ENCODE results near the gene TNFSF13. TPM values are rescaled to one million over a fixed set of nuclear protein-coding genes. Genes with fewer than 3 reads are reported as not detected.

The TNFSF13 gene
- total RNA-seq, 1 donor from 2014 or later: 5.2 TPM

- TF ChIP-seq CTCF (IDR thresholded peaks at IDR 0.05; ENCODE audit: unreplicated experiment): no peak
- H3K4me1 Mint-ChIP-seq: peaks cover 20% of the 10 kb centered on the region
- H3K27me3 Mint-ChIP-seq (ENCODE audit: low read depth): no peaks in the 10 kb centered on the region
- no peaks in the 10 kb centered on the region for H3K36me3 Mint-ChIP-seq
- no peak overlapping the region for H3K4me3 Mint-ChIP-seq
- DNase-seq (ENCODE audit: low spot score in 2 of 2, unreplicated experiment in 2 of 2): no peak
- H3K9me3 Mint-ChIP-seq: no peaks in the 10 kb centered on the region
- H3K27ac Mint-ChIP-seq: no peak overlapping the region
Observed at GRCh38 chr17:7553356-7553755, 5.2 kb upstream of the TNFSF13 start.

GRCh38 chr17:7555320-7555948, 3.1 kb upstream of the TNFSF13 start:
- Mint-ChIP-seq H3K36me3 (no peaks in the 10 kb centered on the region), H3K4me3 (no peak overlapping the region), H3K27me3 (ENCODE audit: low read depth) (no peaks in the 10 kb centered on the region), H3K9me3 (no peaks in the 10 kb centered on the region), H3K27ac (no peak overlapping the region), H3K4me1 (peaks cover 35% of the 10 kb centered on the region)
- DNase-seq (ENCODE audit: low spot score in 2 of 2, unreplicated experiment in 2 of 2): no peak
- no peak for TF ChIP-seq CTCF (IDR thresholded peaks at IDR 0.05; ENCODE audit: unreplicated experiment)

GRCh38 chr17:7556627-7557026, 1.9 kb upstream of the TNFSF13 start:
- DNase-seq (ENCODE audit: low spot score in 2 of 2, unreplicated experiment in 2 of 2): no peak
- Mint-ChIP-seq H3K4me1 (peaks cover 40% of the 10 kb centered on the region), H3K36me3 (no peaks in the 10 kb centered on the region), H3K27ac (no peak overlapping the region), H3K27me3 (ENCODE audit: low read depth) (no peaks in the 10 kb centered on the region), H3K4me3 (no peak overlapping the region), H3K9me3 (no peaks in the 10 kb centered on the region)
- no peak for TF ChIP-seq CTCF (IDR thresholded peaks at IDR 0.05; ENCODE audit: unreplicated experiment)

GRCh38 chr17:7557147-7557764, 1.3 kb upstream of the TNFSF13 start:
- no peak overlapping the region for H3K27ac Mint-ChIP-seq
- no peak for TF ChIP-seq CTCF (IDR thresholded peaks at IDR 0.05; ENCODE audit: unreplicated experiment)
- no peaks in the 10 kb centered on the region for H3K36me3 Mint-ChIP-seq
- no peaks in the 10 kb centered on the region for H3K27me3 Mint-ChIP-seq (ENCODE audit: low read depth)
- peaks cover 40% of the 10 kb centered on the region for H3K4me1 Mint-ChIP-seq
- DNase-seq (ENCODE audit: low spot score in 2 of 2, unreplicated experiment in 2 of 2): no peak
- no peak overlapping the region for H3K4me3 Mint-ChIP-seq
- H3K9me3 Mint-ChIP-seq: no peaks in the 10 kb centered on the region

GRCh38 chr17:7557775-7558543, 591 bp upstream of the TNFSF13 start:
- no peak for DNase-seq (ENCODE audit: low spot score in 2 of 2, unreplicated experiment in 2 of 2)
- peaks cover 3% of the 10 kb centered on the region for H3K36me3 Mint-ChIP-seq
- H3K4me3 Mint-ChIP-seq: peak overlapping the region; percentile 47
- TF ChIP-seq CTCF (IDR thresholded peaks at IDR 0.05; ENCODE audit: unreplicated experiment): no peak
- no peaks in the 10 kb centered on the region for H3K27me3 Mint-ChIP-seq (ENCODE audit: low read depth)
- peaks cover 47% of the 10 kb centered on the region for H3K4me1 Mint-ChIP-seq
- peak overlapping the region; percentile 95 for H3K27ac Mint-ChIP-seq
- H3K9me3 Mint-ChIP-seq: no peaks in the 10 kb centered on the region
